K562 (cell line): ENCODE measurements around the gene RORB. TPM values are rescaled to one million over a fixed set of nuclear protein-coding genes. Genes with fewer than 3 reads are reported as not detected.

ENCODE experiments used
- ATAC-seq: fragments of 200-7000 bp; cut with Tn5 transposase; 3 replicates; pipeline ENCODE4 v1.9.1; 2020; ENCODE audit warnings: moderate library complexity
- BruUV-seq: library from RNA; stranded (reverse); fragments of 400-500 nt; replicated peaks from 2 replicates; lab custom pipeline; 2021; lab: Mats Ljungman, UMichigan
- CTCF ChIA-PET: fragments of 300-600 bp; formaldehyde crosslinking; extraction: SDS; loops from one replicate; lab custom pipeline; 2021; ENCODE audit warnings: low intra/inter-chr PET ratio; lab: Yijun Ruan, JAX
- POLR2A ChIA-PET: fragments of 300-600, 350-650 bp; sonication (Branson Sonifier 250); formaldehyde crosslinking; extraction: SDS; loops from one replicate; lab custom pipeline; 2021; ENCODE audit warnings: antibody characterized with exemption, inconsistent platforms; lab: Yijun Ruan, JAX
- DNase-seq, 4 experiments: peaks; one replicate each; pipeline versions ENCODE4 v3.0.0 to v3.0.0-alpha.2; 2011 to 2018; ENCODE audit warnings: low spot score in 3 of 4, mixed read lengths in 3 of 4; ENCODE audit errors: extremely low read depth in 1 of 4
- FAIRE-seq: peaks from 2 replicates; lab custom pipeline; 2011; peaks lifted over from hg19 to GRCh38; lab: Jason Lieb, UNC
- H2AFZ ChIP-seq: 2 replicates; pipeline ENCODE4 v1.6.0; 2011; ENCODE audit warnings: low read depth, low read length, control low read depth, inconsistent platforms
- H3K27ac ChIP-seq: fragments of 200-600 bp; 3 replicates; pipeline ENCODE4 v1.8.0; 2011; ENCODE audit warnings: low read depth, mild to moderate bottlenecking, control low read depth, inconsistent platforms, low read length, moderate library complexity, mixed read lengths; ENCODE audit errors: extremely low read depth
- H3K27me3 ChIP-seq, 2 experiments: fragments of 300-600 bp in 1 of 2; 2 replicates in 1 of 2; 3 replicates in 1 of 2; pipeline versions ENCODE4 v1.6.0 to v1.8.0; 2011; ENCODE audit warnings: inconsistent platforms in 2 of 2, low read length in 2 of 2, mild to moderate bottlenecking in 1 of 2, mixed read lengths in 1 of 2, moderate library complexity in 1 of 2; ENCODE audit not compliant: control insufficient read depth in 2 of 2, insufficient read depth in 2 of 2
- H3K36me3 ChIP-seq: fragments of 300-600 bp; 3 replicates; pipeline ENCODE4 v1.8.0; 2011; ENCODE audit warnings: mild to moderate bottlenecking, low read length, inconsistent platforms; ENCODE audit not compliant: control insufficient read depth, insufficient read depth
- H3K4me1 ChIP-seq, 2 experiments: fragments of 200-600 bp in 1 of 2; replicated peaks in 1 of 2; 2 replicates in 1 of 2; 3 replicates in 1 of 2; pipeline versions ENCODE4 v1.5.1 to v1.8.0; 2011; ENCODE audit warnings: inconsistent platforms in 2 of 2, low read length in 2 of 2, mild to moderate bottlenecking in 1 of 2, mixed read lengths in 1 of 2, moderate library complexity in 1 of 2; ENCODE audit not compliant: control insufficient read depth in 2 of 2, insufficient read depth in 2 of 2
- H3K4me2 ChIP-seq: 2 replicates; pipeline ENCODE4 v1.6.1; 2011; ENCODE audit warnings: low read length, control low read depth, inconsistent platforms, mixed read lengths; ENCODE audit not compliant: insufficient read depth
- H3K4me3 ChIP-seq: fragments of 200-600 bp; sonication (generic), shearing (Covaris generic); 2 replicates; pipeline ENCODE4 v1.5.1; 2016; ENCODE audit warnings: control low read depth, inconsistent platforms
- H3K79me2 ChIP-seq: fragments of 200-600 bp; 3 replicates; pipeline ENCODE4 v1.8.0; 2011; ENCODE audit warnings: low read length, inconsistent platforms; ENCODE audit not compliant: control insufficient read depth, insufficient read depth
- H3K9ac ChIP-seq, 2 experiments: 2 replicates each; pipeline versions ENCODE4 v1.6.0 to v1.6.1; 2011; ENCODE audit warnings: low read depth in 2 of 2, low read length in 2 of 2, control low read depth in 1 of 2, inconsistent platforms in 1 of 2, mild to moderate bottlenecking in 1 of 2, mixed read lengths in 1 of 2; ENCODE audit not compliant: insufficient read depth in 1 of 2
- H3K9me1 ChIP-seq: one replicate; pipeline ENCODE4 v1.6.0; 2011; ENCODE audit warnings: inconsistent platforms, mild to moderate bottlenecking, low read length, moderate library complexity; ENCODE audit not compliant: control insufficient read depth, insufficient read depth
- H3K9me3 ChIP-seq: replicated peaks from 2 replicates; pipeline ENCODE4 v1.5.1; 2011; ENCODE audit warnings: low read depth, low read length, inconsistent platforms; ENCODE audit not compliant: control insufficient read depth, insufficient read depth
- H4K20me1 ChIP-seq: replicated peaks from 2 replicates; pipeline ENCODE4 v1.6.1; 2011; ENCODE audit warnings: low read length, inconsistent platforms, mixed read lengths; ENCODE audit not compliant: control insufficient read depth, insufficient read depth
- ARID2 ChIP-seq: fragments of 450-650 bp; IDR thresholded peaks from 2 replicates; pipeline ENCODE4 v1.6.1; 2017; ENCODE audit warnings: antibody characterized with exemption, mild to moderate bottlenecking
- ATF3 ChIP-seq, 2 experiments: fragments of 450-650 bp in 1 of 2; sonication (generic) in 1 of 2; formaldehyde crosslinking in 1 of 2; IDR thresholded peaks in 1 of 2; conservative IDR thresholded peaks in 1 of 2; 2 replicates each; pipeline versions ENCODE4 v1.6.1 to v1.8.1; 2016 to 2023; ENCODE audit warnings: mild to moderate bottlenecking in 2 of 2, moderate library complexity in 2 of 2, inconsistent platforms in 1 of 2, missing genetic modification reagents in 1 of 2
- BACH1 ChIP-seq: fragments of 200-800 bp; sonication (Bioruptor generic); IDR thresholded peaks from 2 replicates; pipeline ENCODE4 v1.6.1; 2016; ENCODE audit warnings: missing genetic modification characterization, missing compliant biosample characterization
- CBX3 ChIP-seq, 2 experiments: IDR thresholded peaks; 1 replicate in 1 of 2; 2 replicates in 1 of 2; pipeline ENCODE4 v1.6.1; 2012; ENCODE audit warnings: inconsistent platforms in 2 of 2, low read length in 2 of 2, borderline replicate concordance in 1 of 2, control low read depth in 1 of 2
- GABPB1 ChIP-seq: sonication (generic); formaldehyde crosslinking; IDR thresholded peaks from 2 replicates; pipeline ENCODE4 v1.8.0; 2022; ENCODE audit warnings: mild to moderate bottlenecking, missing genetic modification reagents
- GTF3C2 ChIP-seq: IDR thresholded peaks from 3 replicates; pipeline ENCODE4 v1.6.1; 2011; ENCODE audit warnings: borderline replicate concordance, mild to moderate bottlenecking, moderate library complexity; ENCODE audit not compliant: insufficient read length; ENCODE audit errors: extremely low read depth
- HLTF ChIP-seq: fragments of 450-650 bp; IDR thresholded peaks from 2 replicates; pipeline ENCODE4 v1.6.1; 2016
- IFI16 ChIP-seq: fragments of 250-450 bp; sonication (Bioruptor Pico); IDR thresholded peaks from 2 replicates; pipeline ENCODE4 v2.1.2; 2022; ENCODE audit warnings: mild to moderate bottlenecking, inconsistent platforms
- SREBF1 ChIP-seq: fragments of 150-350 bp; IDR thresholded peaks from 2 replicates; pipeline ENCODE4 v1.6.1; 2014; ENCODE audit warnings: antibody characterized with exemption, low read depth, low read length, borderline replicate concordance
- TBL1XR1 ChIP-seq, 2 experiments: IDR thresholded peaks; 2 replicates each; pipeline ENCODE4 v1.6.1; 2012; ENCODE audit warnings: improper control_type of control experiment in 2 of 2, low read length in 2 of 2, mild to moderate bottlenecking in 1 of 2
- TBP ChIP-seq: optimal IDR thresholded peaks from 2 replicates; pipeline ENCODE3; 2011; ENCODE audit warnings: low read depth, low read length, improper control_type of control experiment
- VEZF1 ChIP-seq: fragments of 200-800 bp; sonication (Bioruptor generic); IDR thresholded peaks from 2 replicates; pipeline ENCODE4 v1.6.1; 2017; ENCODE audit warnings: missing genetic modification characterization, missing compliant biosample characterization
- ZBTB11 ChIP-seq, 3 experiments: fragments of 200-800 bp in 1 of 3; fragments of 250-450 bp in 1 of 3; fragments of 450-650 bp in 1 of 3; sonication (Bioruptor Pico) in 1 of 3; sonication (Bioruptor generic) in 1 of 3; formaldehyde crosslinking in 1 of 3; IDR thresholded peaks; 2 replicates each; pipeline versions ENCODE4 v1.6.1 to v1.8.0; 2016 to 2022; ENCODE audit warnings: mild to moderate bottlenecking in 2 of 3, missing genetic modification characterization in 2 of 3, missing compliant biosample characterization in 1 of 3, moderate library complexity in 1 of 3
- WGBS: fragments of 100-300 bp; shearing (Covaris generic); methylation state at CpG from one replicate; pipeline ENCODE4 v1.1.6; 2016; ENCODE audit warnings: low coverage, mixed read lengths; ENCODE audit not compliant: insufficient coverage; ENCODE audit errors: missing lambda C conversion rate; 5-methylcytosine and 5-hydroxymethylcytosine counted together
- in situ Hi-C: fragments of 300-500 bp; cut with MboI; formaldehyde crosslinking; loops from 4 replicates; pipeline ENCODE4 v1.15.0; 2018; ENCODE audit warnings: inconsistent platforms, mixed read lengths
- intact Hi-C: fragments of 100-400 bp; cut with micrococcal nuclease; formaldehyde crosslinking; loops from 2 replicates; pipeline ENCODE4 v1.14.2; 2022
- polyA plus RNA-seq, 8 experiments: library from polyadenylated mRNA; depleted of rRNA in 4 of 8; stranded (reverse) in 5 of 8; unstranded in 3 of 8; fragments of >200 nt; fragmentation: Nextera tagmentation in 2 of 8; fragmentation: Illumina TruSeq in 1 of 8; extraction: Ambion mirVana in 2 of 8; extraction: Trizol in 1 of 8; gene quantifications; 2 replicates each; pipeline versions ENCODE4 v1.2.1 to v1.2.3, GENCODE V29; 2011 to 2014; ENCODE audit warnings: inconsistent platforms in 1 of 8, missing spikeins in 1 of 8
- total RNA-seq, 7 experiments: library from RNA; depleted of rRNA in 6 of 7; stranded (reverse); fragments of >200 nt in 6 of 7; fragmentation: Illumina TruSeq in 2 of 7; extraction: Trizol in 2 of 7; gene quantifications; 2 replicates each; pipeline versions ENCODE4 v1.2.1 to v1.2.3, GENCODE V29; 2011 to 2021; ENCODE audit warnings: low replicate concordance in 1 of 7

Gene RORB
- total and polyA plus RNA-seq, 9 of the 15 experiments (the other 6 are each of a cell fraction or from before 2014, with no cell fraction given), result not detected

- Histone ChIP-seq H3K4me3 (no peak overlapping the region), H3K9ac (no peak overlapping the region), H3K9me1 (no peaks in the 10 kb centered on the region), H3K36me3 (no peaks in the 10 kb centered on the region), H3K27ac (no peak overlapping the region), H3K9me3 (no peaks in the 10 kb centered on the region), H4K20me1 (no peaks in the 10 kb centered on the region), H3K79me2 (no peaks in the 10 kb centered on the region), H3K4me1 (peaks cover 0 to 2% of the 10 kb centered on the region in 2 experiments; a peak in 1 of 5 replicates), H3K4me2 (no peak overlapping the region), H3K27me3 (peaks cover 5 to 22% of the 10 kb centered on the region in 2 experiments; a peak in 3 of 5 replicates), H2AFZ (no peak overlapping the region)
- intact Hi-C loops (no loop called here), in situ Hi-C loops (no loop called here)
- 0% methylated on average over 4 of the region's 4 CpGs for WGBS
- CTCF ChIA-PET, result no interaction called here
- no TSS peak for BruUV-seq
- POLR2A ChIA-PET, result interaction anchor here (0.8 kb wide), 1 partner anchor 649 kb away, joined by 3 read pairs; no protein-coding TSS in a partner anchor
- ATAC-seq (no peak), FAIRE-seq (no peak), DNase-seq (no peak)
- no peak for TF ChIP-seq SREBF1
- no peak for TF ChIP-seq HLTF
- no peak for TF ChIP-seq BACH1 (tag)
- TF ChIP-seq ARID2, result no peak
- no peak for TF ChIP-seq TBP
- no peak for TF ChIP-seq GTF3C2
- TF ChIP-seq GABPB1 (CRISPR knock-in tag), result no peak
- no peak for TF ChIP-seq VEZF1 (CRISPR knock-in tag)
- TF ChIP-seq TBL1XR1 (IDR thresholded peaks at IDR 0.05; ENCODE audit: low read length in 2 of 2), result no peak
- TF ChIP-seq ATF3 (IDR thresholded peaks at IDR 0.05), result no peak
- TF ChIP-seq ATF3 (CRISPR knock-in tag; conservative IDR thresholded peaks at IDR 0.05), result no peak
- no peak for TF ChIP-seq ZBTB11 (CRISPR knock-in tag; IDR thresholded peaks at IDR 0.05)
- no peak for TF ChIP-seq CBX3 (IDR thresholded peaks at IDR 0.05; ENCODE audit: borderline replicate concordance in 1 of 2, low read length in 2 of 2)
- no peak for TF ChIP-seq IFI16 (CRISPR knock-in tag)
These were observed 6.1 kb downstream of the RORB start for GRCh38 chr9:74503219-74503618.
